NB4 (cell line): ENCODE data around the gene CDC42EP5.
"Not testable (repeated sequence)": the region's sequence is repeated elsewhere in the genome, so short reads cannot be mapped to it uniquely, and the experiment has no call there.

Source experiments
- DNase-seq: peaks from one replicate; pipeline ENCODE4 v3.0.0; 2010; ENCODE audit warnings: low read depth
- H3K4me3 ChIP-seq: one replicate; pipeline ENCODE4 v1.5.1; 2011; ENCODE audit warnings: mild to moderate bottlenecking, low read depth, low read length, moderate library complexity
- CTCF ChIP-seq: IDR thresholded peaks from one replicate; pipeline ENCODE4 v1.5.1; 2012; ENCODE audit warnings: low read depth, low read length
- MAX ChIP-seq: IDR thresholded peaks from 2 replicates; pipeline ENCODE4 v1.6.1; 2011; ENCODE audit warnings: low read depth, low read length
- MYC ChIP-seq: IDR thresholded peaks from 2 replicates; pipeline ENCODE4 v1.6.1; 2011; ENCODE audit warnings: low read depth, low read length
- POLR2A ChIP-seq: IDR thresholded peaks from 2 replicates; pipeline ENCODE4 v1.6.1; 2011; ENCODE audit warnings: mild to moderate bottlenecking; ENCODE audit not compliant: insufficient read length; ENCODE audit errors: extremely low read depth

CDC42EP5 gene

DNA sequence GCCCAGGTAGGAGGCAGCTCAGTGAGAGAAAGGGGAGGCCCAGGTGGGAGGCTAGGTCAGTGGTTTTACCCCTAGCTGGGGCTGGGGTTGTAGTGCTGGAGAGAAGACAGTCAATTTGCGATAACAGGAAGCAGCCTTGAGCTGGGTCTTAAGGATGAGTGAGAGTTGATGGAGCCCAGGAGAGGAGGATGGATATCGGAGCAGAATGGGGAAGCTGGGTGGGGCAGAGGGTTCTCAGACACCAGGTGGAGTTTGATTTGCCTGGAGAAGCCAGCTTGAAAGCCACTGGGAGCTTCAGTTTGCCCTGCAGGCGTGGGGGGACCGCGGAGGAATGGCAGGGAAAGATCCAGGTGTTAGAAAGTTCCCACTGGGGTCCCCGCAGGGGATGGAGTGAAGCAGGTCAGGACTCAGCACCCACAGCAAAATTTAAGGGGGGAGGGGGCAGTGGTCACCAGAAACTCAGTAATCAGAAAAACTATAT lies 836 bp upstream of the CDC42EP5 start:
- no peak overlapping the region for H3K4me3 ChIP-seq
- TF ChIP-seq POLR2A (no peak), MAX (no peak), MYC (no peak), CTCF (no peak)
- no peak for DNase-seq

GRCh38 chr19:54470991-54471782 lies 1.9 kb downstream of the CDC42EP5 start:
- H3K4me3 ChIP-seq = no peak overlapping the region
- TF ChIP-seq MYC (no peak), MAX (no peak)
- no peak for DNase-seq

DNA sequence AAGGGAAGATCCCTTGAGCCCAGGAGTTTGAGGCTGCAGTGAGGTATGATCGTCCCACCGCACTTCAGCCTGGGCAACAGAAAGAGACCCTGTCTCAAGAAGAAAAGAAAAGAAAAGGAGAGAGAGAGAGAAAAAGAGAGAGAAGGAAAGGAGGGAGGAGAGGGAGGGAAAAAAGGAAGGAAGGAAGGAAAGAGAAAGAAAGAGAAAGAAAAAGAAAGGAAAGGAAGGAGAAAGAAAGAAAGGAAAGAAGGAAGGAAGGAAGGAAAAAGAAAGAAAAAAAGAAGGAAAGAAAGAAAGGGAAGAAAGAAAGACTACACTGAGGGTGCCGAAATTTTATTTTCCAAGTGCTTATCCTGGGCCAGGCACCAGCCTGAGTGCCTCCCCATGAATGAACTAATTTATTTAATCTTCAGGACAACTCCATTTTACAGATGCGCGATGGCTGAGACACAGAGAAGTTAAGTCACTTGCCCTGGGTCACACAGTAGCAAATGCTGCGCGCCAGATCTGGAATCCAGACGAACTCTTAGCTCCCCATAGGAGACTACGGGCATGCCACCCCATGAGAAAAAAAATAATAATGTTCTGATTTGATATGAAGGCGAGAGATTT lies 2.7 kb downstream of the CDC42EP5 start:
- TF ChIP-seq POLR2A (no peak), MYC (no peak), CTCF (no peak), MAX (no peak)
- DNase-seq = no peak
- H3K4me3 ChIP-seq = no peak overlapping the region

- no peak overlapping the region for H3K4me3 ChIP-seq
- DNase-seq = no peak
- TF ChIP-seq MYC (no peak), CTCF (no peak), POLR2A (no peak), MAX (no peak)
Observed at GRCh38 chr19:54469496-54469934, 3.6 kb downstream of the CDC42EP5 start.

GRCh38 chr19:54466110-54466480 lies 7.0 kb downstream of the CDC42EP5 start:
- H3K4me3 ChIP-seq = not testable (repeated sequence)

GRCh38 chr19:54465426-54466109 lies 7.5 kb downstream of the CDC42EP5 start:
- no peak overlapping the region for H3K4me3 ChIP-seq
- no peak for DNase-seq
- no peak for TF ChIP-seq POLR2A
- no peak for TF ChIP-seq CTCF
- no peak for TF ChIP-seq MAX
- TF ChIP-seq MYC = no peak

More at GRCh38 chr19:54466110-54466480, 7.0 kb downstream of the CDC42EP5 start:
- not testable (repeated sequence) for DNase-seq
